Activated naive CD4-positive, alpha-beta T cell treated with anti-CD3 and anti-CD28 coated beads, Interleukin-2, amount 50 U/mL, for 24 hours (primary cell): Measurements from ENCODE around the gene KHDRBS2.

Experiments
- H3K27ac Mint-ChIP-seq: one replicate; pipeline ENCODE4 v1.8.0; 2021; ENCODE audit warnings: mild to moderate bottlenecking, mixed read lengths
- H3K27me3 Mint-ChIP-seq: one replicate; pipeline ENCODE4 v1.8.0; 2021; ENCODE audit warnings: mixed read lengths
- H3K36me3 Mint-ChIP-seq: one replicate; pipeline ENCODE4 v1.8.0; 2021; ENCODE audit warnings: mixed read lengths
- H3K4me1 Mint-ChIP-seq: one replicate; pipeline ENCODE4 v1.8.0; 2021; ENCODE audit warnings: mixed read lengths
- H3K4me3 Mint-ChIP-seq: one replicate; pipeline ENCODE4 v1.8.0; 2021; ENCODE audit warnings: mild to moderate bottlenecking, mixed read lengths
- H3K9me3 Mint-ChIP-seq: one replicate; pipeline ENCODE4 v1.8.0; 2021; ENCODE audit warnings: mixed read lengths

The KHDRBS2 gene

DNA sequence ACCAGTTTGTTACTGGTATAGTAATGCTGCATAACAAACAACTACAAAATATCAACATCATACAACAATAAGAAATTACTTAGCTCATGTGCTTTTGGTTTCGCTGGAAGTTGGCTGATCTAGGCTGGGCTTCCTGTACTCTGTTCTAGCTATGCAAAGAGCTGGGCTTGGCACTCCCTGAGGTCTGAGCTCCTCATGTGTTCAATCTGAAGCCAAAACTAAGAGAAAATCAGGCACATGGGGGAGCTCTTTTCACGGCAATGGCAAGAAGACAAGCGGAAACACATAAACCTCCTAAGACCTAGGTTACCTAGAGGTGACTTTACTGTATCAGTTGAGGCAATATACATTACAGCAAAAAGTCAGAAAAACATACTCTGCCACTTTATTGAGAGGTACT lies 574.2 kb downstream of the KHDRBS2 start:
- Mint-ChIP-seq H3K27me3 (no peaks in the 10 kb centered on the region), H3K27ac (no peak overlapping the region), H3K4me3 (no peak overlapping the region), H3K9me3 (peaks cover 2% of the 10 kb centered on the region), H3K36me3 (no peaks in the 10 kb centered on the region), H3K4me1 (no peaks in the 10 kb centered on the region)

DNA sequence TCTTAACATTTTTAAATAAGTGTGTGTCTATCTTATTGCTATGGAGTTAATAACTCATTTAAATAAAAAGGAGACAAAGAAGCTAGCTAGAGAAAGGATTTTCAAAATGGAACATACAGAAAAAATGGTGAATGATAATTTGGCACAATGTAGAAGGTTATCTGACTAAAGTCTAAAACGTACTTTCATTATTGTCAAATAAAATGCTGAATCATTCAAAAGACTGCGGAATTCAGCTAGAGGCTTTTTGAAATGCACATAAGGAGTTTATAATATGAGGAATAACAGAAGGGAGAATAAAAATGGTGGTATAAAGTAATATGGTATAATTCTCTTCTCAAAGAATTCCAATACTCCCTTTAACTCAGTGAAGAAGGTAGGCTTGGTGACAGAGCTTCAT lies 597.9 kb downstream of the KHDRBS2 start:
- H3K27me3 Mint-ChIP-seq = no peaks in the 10 kb centered on the region
- no peaks in the 10 kb centered on the region for H3K9me3 Mint-ChIP-seq
- no peaks in the 10 kb centered on the region for H3K4me1 Mint-ChIP-seq

DNA sequence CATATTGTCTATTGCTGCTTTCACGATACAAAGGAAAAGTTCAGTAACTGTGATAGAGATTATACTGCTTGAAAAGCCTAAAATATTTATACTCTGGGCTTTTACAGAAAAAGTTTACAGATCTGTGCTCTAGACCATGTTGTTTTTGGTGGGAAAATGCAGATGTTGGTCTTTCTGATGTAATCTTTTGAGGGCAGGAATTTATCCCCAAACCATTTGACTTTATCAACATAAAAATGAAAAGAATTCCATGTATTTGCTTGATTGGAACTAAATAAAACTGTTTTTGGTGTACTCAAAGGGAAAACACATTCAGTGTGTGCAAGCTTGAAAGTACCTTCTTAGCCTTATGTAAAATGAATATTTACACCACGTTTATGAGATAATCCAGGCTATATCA lies 603.5 kb downstream of the KHDRBS2 start:
- no peaks in the 10 kb centered on the region for H3K9me3 Mint-ChIP-seq
- no peaks in the 10 kb centered on the region for H3K27me3 Mint-ChIP-seq
- H3K4me3 Mint-ChIP-seq = no peak overlapping the region
- H3K4me1 Mint-ChIP-seq = no peaks in the 10 kb centered on the region
- no peaks in the 10 kb centered on the region for H3K36me3 Mint-ChIP-seq
- H3K27ac Mint-ChIP-seq = no peak overlapping the region

More for the DNA sequence above, 597.9 kb downstream of the KHDRBS2 start:
- Mint-ChIP-seq H3K36me3 (no peaks in the 10 kb centered on the region), H3K27ac (no peak overlapping the region), H3K4me3 (no peak overlapping the region)

DNA sequence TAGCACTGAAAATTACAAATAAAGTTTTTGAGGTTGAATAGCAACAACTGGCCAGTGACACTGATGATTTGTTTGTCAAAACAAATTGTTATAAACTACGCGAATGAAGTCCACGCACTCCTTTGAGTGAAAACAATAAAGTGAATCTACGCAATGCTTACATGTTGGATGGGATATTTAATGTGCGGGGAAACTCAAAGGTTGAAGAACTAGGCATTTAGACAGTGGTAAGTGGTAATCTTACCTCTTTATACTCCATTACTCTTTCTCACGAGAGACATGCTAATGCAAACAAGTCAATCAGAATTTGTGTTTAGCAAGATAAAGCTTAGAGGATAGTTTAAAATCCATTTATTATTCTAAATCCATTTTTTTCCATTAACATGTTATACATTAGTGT lies 606.4 kb downstream of the KHDRBS2 start:
- H3K4me1 Mint-ChIP-seq = no peaks in the 10 kb centered on the region
- no peaks in the 10 kb centered on the region for H3K27me3 Mint-ChIP-seq
- H3K4me3 Mint-ChIP-seq = no peak overlapping the region
- H3K9me3 Mint-ChIP-seq = no peaks in the 10 kb centered on the region
- H3K27ac Mint-ChIP-seq = no peak overlapping the region
- no peaks in the 10 kb centered on the region for H3K36me3 Mint-ChIP-seq

DNA sequence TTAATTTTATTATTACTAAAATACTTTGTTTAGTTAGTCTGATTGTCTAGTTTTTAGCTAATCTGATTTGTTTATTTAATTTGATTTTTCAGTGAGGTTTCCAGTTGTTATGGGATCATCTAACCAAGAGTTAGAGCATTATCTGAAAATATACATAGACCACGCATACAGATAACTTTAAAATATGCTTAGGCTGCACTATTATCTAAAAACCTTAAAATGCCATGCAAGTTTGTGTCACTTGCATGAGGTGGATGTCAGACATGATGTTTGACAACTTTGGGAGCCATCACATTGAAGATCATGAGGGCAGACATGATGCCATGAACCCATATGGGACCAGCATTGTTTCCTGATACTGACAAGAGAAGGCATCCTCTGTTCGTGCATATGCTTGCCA lies 610.3 kb downstream of the KHDRBS2 start:
- no peaks in the 10 kb centered on the region for H3K36me3 Mint-ChIP-seq
- no peak overlapping the region for H3K27ac Mint-ChIP-seq
- H3K27me3 Mint-ChIP-seq = no peaks in the 10 kb centered on the region
- H3K4me1 Mint-ChIP-seq = no peaks in the 10 kb centered on the region
- no peaks in the 10 kb centered on the region for H3K9me3 Mint-ChIP-seq
- no peak overlapping the region for H3K4me3 Mint-ChIP-seq

DNA sequence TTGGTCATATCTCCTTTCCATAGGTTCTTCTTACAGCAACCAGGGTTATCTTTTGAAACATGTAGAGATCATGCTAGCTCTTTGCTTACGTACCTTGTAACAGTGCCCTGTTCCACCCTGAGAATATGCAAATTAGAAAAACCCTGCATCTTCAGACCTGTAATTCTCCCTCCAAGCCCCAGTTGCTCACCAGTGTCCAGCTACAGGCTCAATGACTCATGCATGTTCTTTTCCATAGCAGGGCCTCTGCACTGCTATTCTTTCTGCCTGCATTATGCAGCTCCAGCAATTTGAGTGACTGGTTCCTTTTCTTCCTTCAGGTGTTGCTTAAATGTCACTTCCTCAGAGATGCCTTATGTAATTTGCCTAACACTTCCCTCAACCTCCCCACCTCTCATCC lies 636.2 kb downstream of the KHDRBS2 start:
- Mint-ChIP-seq H3K27ac (no peak overlapping the region), H3K9me3 (peaks cover 10% of the 10 kb centered on the region), H3K27me3 (no peaks in the 10 kb centered on the region), H3K4me1 (no peaks in the 10 kb centered on the region), H3K4me3 (no peak overlapping the region), H3K36me3 (no peaks in the 10 kb centered on the region)

DNA sequence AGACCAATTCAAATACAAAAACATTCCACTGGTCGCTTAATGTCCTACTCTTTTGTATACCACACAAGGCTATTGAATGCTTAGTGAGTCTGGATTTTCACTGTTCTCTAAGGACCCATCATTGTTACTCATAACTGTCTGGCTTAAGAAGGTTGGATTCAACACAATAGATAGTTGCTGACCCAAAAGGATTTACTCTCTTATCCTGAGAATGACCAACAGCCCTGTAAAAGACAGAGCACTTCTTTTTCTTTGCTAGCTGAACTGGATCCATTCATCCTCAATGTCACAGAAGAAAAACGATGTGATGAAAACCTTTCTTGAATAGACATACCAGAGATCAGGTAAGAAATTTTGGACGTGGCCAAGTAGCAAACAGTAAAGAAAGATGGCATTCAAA lies 645.6 kb downstream of the KHDRBS2 start:
- Mint-ChIP-seq H3K4me3 (no peak overlapping the region), H3K9me3 (peaks cover 30% of the 10 kb centered on the region), H3K27ac (no peak overlapping the region), H3K36me3 (no peaks in the 10 kb centered on the region), H3K4me1 (no peaks in the 10 kb centered on the region), H3K27me3 (no peaks in the 10 kb centered on the region)
